CD4-positive, alpha-beta T cell treated with Interleukin-15 for 4 hours (primary cell): ENCODE results near the gene INTS1.
A peak's percentile ranks its signal among the peaks of the same experiment; 100 is the strongest.

Experiments used
- DNase-seq: peaks from one replicate; pipeline ENCODE4 v3.0.0-alpha.2; 2020; ENCODE audit warnings: low spot score

The INTS1 gene

DNA sequence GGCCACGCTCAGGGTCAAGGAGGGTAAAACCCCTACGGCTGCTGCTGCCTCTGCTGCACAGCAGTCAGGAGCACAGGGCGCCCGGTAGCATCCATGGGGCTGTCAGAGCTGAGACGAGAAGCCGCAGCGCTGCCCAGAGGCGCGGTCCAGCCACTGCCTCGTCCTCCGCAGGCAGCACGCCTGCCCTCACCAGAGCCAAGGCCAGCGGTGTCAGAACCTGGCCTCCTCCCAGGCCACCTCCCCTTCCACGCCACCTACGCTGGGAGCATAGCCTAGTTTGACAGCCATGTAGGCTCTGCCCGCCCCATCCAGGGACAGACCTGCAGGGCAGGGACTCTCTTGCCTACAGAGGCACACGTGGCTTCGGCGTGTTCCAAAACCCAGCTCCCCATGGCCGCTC lies 16.2 kb downstream of the INTS1 start:
- no peak for DNase-seq

- DNase-seq: no peak
Measured at GRCh38 chr7:1487466-1487865, 16.7 kb downstream of the INTS1 start.

DNA sequence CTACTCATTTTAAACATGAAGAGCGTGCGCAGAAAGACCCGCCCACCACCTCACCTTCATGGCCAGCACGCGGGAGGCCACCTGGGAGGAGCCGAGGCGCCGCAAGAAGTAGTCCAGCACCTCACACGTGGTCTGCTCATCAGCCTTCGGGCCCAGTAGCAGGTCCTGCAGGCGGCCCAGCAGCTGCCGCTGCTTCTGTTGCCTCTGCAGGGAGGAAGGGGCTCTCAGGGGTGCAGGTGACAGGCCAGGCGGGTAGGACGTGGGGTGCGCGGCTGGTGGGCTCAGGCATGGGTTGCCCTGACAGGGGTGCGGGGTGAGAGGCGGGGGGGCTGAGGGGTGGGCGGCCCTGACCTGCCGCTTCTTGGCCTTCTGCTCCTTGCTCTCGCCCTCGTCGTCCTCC lies 17.6 kb downstream of the INTS1 start:
- DNase-seq: no peak

- DNase-seq: no peak
Measured at GRCh38 chr7:1485156-1485555, 19.0 kb downstream of the INTS1 start.

DNA sequence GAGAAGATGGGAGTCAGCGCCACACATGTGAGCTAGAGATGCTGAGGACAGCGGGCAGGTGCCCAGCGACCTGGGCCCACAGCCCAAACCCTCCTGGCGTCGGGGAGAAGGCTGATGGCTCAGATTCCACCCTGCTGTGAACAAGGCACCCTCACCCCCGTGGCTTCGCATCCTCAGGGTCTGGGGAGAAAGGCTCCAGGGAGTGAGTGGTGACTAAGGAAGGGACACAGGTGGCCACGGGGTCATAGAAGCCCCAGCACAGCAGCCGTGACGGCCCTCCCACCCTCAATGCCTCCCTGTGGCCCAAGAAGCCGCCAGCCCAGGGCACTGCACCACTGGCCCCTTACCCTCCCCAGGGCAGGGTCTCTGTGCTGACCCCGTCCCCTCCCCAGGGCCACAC lies 19.6 kb downstream of the INTS1 start:
- DNase-seq: no peak

GRCh38 chr7:1483536-1484505 lies 20.4 kb downstream of the INTS1 start:
- no peak for DNase-seq

DNA sequence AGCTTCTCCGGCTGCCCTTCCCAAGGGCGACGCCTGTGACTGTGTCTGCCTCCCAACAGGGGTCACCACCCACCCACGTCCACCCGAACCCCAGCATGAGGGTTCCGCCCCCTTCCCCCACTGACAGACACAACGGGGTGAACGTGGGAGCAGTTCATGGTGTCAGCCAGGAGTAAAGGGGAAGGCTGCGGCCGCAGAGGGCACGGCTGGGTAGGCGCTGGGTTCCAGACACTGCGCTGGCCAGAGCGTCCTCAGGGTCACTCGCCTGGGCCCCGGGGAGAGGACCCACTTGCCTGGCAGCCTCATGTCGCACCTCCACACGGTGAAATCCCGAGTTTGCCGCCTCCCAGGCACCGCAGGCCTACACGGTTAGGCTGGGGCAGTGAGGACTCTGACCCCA lies 21.1 kb downstream of the INTS1 start:
- no peak for DNase-seq

GRCh38 chr7:1481300-1481699 lies 22.9 kb downstream of the INTS1 start:
- no peak for DNase-seq

- no peak for DNase-seq
Measured at GRCh38 chr7:1480670-1481069, 23.5 kb downstream of the INTS1 start.

- DNase-seq: no peak
Measured at GRCh38 chr7:1479287-1479686, 24.9 kb downstream of the INTS1 start.

- DNase-seq: no peak
Measured at GRCh38 chr7:1478480-1478879, 25.7 kb downstream of the INTS1 start.

- DNase-seq: no peak
Measured at GRCh38 chr7:1476859-1477258, 27.3 kb downstream of the INTS1 start.

DNA sequence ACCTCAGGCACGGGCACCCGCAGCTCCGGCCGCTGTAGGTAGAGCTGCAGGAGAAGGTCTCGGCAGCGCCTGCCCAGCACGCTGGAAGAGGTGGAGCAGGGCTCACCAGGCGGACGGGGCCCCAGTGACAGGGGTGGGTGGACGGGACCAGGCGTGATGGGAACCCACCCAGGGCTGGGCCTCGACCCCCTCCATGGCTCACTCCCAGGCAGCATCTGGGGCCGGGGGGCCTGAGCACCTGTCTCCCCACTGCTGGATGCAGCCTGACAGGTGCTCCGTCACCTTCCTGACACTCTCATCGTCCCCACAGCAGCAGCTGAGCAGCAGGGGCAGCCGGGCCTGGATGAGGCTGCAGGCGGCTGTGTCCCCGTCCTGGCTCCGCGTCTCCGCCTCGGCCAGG lies 28.2 kb downstream of the INTS1 start:
- DNase-seq: no peak

DNA sequence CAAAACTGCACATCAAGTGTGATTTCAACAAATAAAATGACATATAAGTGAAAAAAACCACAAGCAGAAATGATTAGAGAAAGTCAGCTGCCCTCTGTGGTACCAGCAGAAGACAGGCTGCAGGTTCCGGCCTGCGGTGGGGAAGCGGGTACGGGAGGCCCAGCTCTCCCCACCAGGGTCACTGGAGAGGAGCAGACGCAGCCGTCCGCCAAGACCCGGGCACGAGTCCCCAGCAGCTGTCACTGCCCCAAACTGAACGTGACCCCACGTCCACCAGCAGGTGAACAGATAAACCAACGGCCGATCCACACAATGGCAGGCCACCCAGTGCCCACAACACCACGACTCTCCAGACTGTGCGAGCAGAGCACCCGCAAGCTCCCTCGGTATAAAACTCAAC lies 28.8 kb downstream of the INTS1 start:
- no peak for DNase-seq

- DNase-seq: no peak
Measured at GRCh38 chr7:1474736-1475135, 29.5 kb downstream of the INTS1 start.

DNA sequence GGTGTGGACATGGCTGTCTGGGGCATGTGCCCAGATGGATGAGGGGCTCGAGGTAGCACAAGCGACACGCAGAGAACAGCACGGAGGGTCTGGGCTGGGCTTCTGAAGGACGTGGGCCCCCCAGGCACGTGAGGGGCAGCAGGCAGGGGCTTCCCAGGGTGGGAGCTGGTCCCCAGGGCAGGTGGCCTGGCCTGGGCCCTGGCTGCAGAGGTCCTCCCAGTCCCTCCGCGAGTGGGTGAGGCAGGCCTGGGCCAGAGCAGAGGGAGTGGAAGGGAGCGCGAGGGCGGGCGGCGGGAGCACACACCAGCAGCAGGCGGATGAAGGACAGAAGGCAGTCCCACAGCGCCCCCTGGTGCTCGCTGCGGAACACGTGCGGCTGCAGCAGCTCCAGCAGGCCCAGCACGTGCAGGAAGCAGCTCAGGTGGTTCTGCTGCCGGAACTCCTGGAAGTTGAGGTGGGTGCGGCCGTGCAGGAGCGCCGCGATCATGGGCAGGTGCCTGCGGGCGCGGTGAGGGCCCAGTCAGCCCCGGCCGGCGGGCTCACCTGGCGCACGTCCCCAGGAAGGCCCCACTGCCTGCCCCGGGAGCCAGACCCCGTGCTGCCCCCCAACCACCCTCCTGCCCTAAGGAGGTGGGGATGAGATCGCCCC lies 30.2 kb downstream of the INTS1 start:
- peak; percentile 84 for DNase-seq

GRCh38 chr7:1470901-1471300 lies 33.3 kb downstream of the INTS1 start:
- no peak for DNase-seq

- no peak for DNase-seq
Measured at GRCh38 chr7:1468643-1469298, 35.4 kb downstream of the INTS1 start.

- no peak for DNase-seq
Measured at GRCh38 chr7:1468203-1468602, 36.0 kb downstream of the INTS1 start.

GRCh38 chr7:1466524-1467271 lies 37.5 kb downstream of the INTS1 start:
- no peak for DNase-seq

DNA sequence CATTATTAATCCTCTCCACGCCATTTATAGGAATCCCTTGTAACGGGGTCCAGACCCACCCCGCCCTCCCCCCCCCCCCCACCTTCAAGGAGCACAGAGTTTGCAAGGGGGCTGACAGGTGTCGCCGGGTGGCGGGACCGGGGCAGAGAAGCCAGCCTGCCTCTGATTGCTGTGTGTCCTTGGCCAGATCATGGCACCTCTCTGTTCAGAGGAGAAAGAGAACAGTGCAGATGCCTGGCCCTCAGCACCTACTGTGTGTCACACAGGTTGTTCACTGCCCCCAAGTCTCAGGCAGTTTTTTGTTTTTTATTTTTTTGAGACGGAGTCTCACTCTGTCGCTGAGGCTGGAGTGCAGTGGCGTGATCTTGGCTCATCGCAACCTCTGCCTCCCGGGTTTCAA lies 39.5 kb downstream of the INTS1 start:
- DNase-seq: no peak

DNA sequence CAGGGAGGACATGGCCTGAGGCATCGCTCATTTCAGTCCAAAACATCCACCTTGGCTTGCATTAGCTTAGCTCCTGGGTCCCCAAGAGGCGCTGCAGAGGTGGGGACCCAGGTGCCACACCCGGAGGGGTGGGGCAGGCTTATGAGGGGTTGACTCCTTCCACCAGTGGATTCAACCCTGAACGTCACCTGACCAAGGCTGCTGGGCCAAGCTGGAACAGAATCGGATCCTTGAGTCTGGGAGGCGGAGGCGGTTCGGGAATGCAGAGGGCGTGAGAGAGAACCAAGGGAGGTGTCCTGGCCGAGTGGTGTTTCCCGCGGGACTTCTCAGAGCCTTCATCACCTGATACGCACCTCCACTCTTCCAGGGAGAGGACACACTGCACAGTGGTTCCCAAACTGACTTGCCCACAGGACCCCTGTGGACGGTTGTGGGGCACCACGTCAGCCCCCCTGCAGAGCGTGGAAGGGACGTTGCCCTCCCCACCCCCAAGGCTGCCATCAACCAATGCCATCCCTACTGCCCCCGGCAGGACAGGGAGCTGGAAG lies 40.4 kb downstream of the INTS1 start:
- DNase-seq: no peak
